Measurements from ENCODE around the gene ZNF619. TPM values are rescaled to one million over a fixed set of nuclear protein-coding genes. Genes with fewer than 3 reads are reported as not detected.
A peak's percentile ranks its signal among the peaks of the same experiment; 100 is the strongest.

Gene ZNF619
- total RNA-seq, 3 donors from 2014 or later (not counting 1 experiment from before 2014, with no cell fraction given) = 9.5 to 14.3 (median 10.9) TPM

GRCh38 chr3:40465111-40465407 lies 11.9 kb upstream of the ZNF619 start:
- no peaks in the 10 kb centered on the region for H3K9me3 Mint-ChIP-seq
- no peaks in the 10 kb centered on the region for H3K27me3 ChIP-seq (ENCODE audit: control insufficient read depth, insufficient read depth, low read length)
- 92% methylated on average over 4 of the region's 4 CpGs for WGBS (ENCODE audit: insufficient coverage)
- intact Hi-C loops (cut with micrococcal nuclease) = no loop called here
- H3K4me3 ChIP-seq (ENCODE audit: low read length) = no peak overlapping the region
- DNase-seq (no peak), ATAC-seq (no peak)
- H3K4me1 Mint-ChIP-seq = peaks cover 15 to 17% of the 10 kb centered on the region in 2 donors
- no peak overlapping the region for H3K4me3 Mint-ChIP-seq
- TF ChIP-seq CTCF (IDR thresholded peaks at IDR 0.05) = no peak
- peaks cover 41% of the 10 kb centered on the region for H3K36me3 ChIP-seq (ENCODE audit: control insufficient read depth, insufficient read depth, low read length)
- H3K4me1 ChIP-seq (ENCODE audit: control insufficient read depth, insufficient read depth, low read length) = peaks cover 7% of the 10 kb centered on the region
- H3K27ac Mint-ChIP-seq = peak overlapping the region; percentile 7 to 61
- no peaks in the 10 kb centered on the region for H3K9me3 ChIP-seq (ENCODE audit: control insufficient read depth, insufficient read depth, low read length)
- no peaks in the 10 kb centered on the region for H3K27me3 Mint-ChIP-seq (ENCODE audit: low read depth in 2 of 2)
- H3K27ac ChIP-seq (ENCODE audit: low read length) = no peak overlapping the region
- peaks cover 11% of the 10 kb centered on the region for H3K36me3 Mint-ChIP-seq

- ATAC-seq (no peak), DNase-seq (no peak)
- Histone ChIP-seq H3K27me3 (ENCODE audit: control insufficient read depth, insufficient read depth, low read length) (no peaks in the 10 kb centered on the region), H3K27ac (ENCODE audit: low read length) (no peak overlapping the region), H3K36me3 (ENCODE audit: control insufficient read depth, insufficient read depth, low read length) (peaks cover 37% of the 10 kb centered on the region), H3K9me3 (ENCODE audit: control insufficient read depth, insufficient read depth, low read length) (no peaks in the 10 kb centered on the region), H3K4me3 (ENCODE audit: low read length) (no peak overlapping the region), H3K4me1 (ENCODE audit: control insufficient read depth, insufficient read depth, low read length) (peaks cover 7% of the 10 kb centered on the region)
- 97% methylated on average over 2 of the region's 2 CpGs for WGBS (ENCODE audit: insufficient coverage)
- no peaks in the 10 kb centered on the region for H3K9me3 Mint-ChIP-seq
- no peak for TF ChIP-seq CTCF (IDR thresholded peaks at IDR 0.05)
- H3K4me3 Mint-ChIP-seq = no peak overlapping the region
- intact Hi-C loops (cut with micrococcal nuclease) = no loop called here
- H3K36me3 Mint-ChIP-seq = peaks cover 11% of the 10 kb centered on the region
- peaks cover 15 to 17% of the 10 kb centered on the region in 2 donors for H3K4me1 Mint-ChIP-seq
- peak overlapping the region; percentile 7 to 61 for H3K27ac Mint-ChIP-seq
- no peaks in the 10 kb centered on the region for H3K27me3 Mint-ChIP-seq (ENCODE audit: low read depth in 2 of 2)
Observed at GRCh38 chr3:40465456-40465855, 11.5 kb upstream of the ZNF619 start.

GRCh38 chr3:40468018-40468417 lies 8.9 kb upstream of the ZNF619 start:
- H3K27ac Mint-ChIP-seq = no peak overlapping the region

More at GRCh38 chr3:40468018-40468417, 8.9 kb upstream of the ZNF619 start:
- Mint-ChIP-seq H3K4me1 (peaks cover 15 to 17% of the 10 kb centered on the region in 2 donors), H3K36me3 (no peaks in the 10 kb centered on the region), H3K9me3 (no peaks in the 10 kb centered on the region), H3K4me3 (no peak overlapping the region), H3K27me3 (ENCODE audit: low read depth in 2 of 2) (no peaks in the 10 kb centered on the region)
- intact Hi-C loops (cut with micrococcal nuclease) = no loop called here
- H3K9me3 ChIP-seq (ENCODE audit: control insufficient read depth, insufficient read depth, low read length) = no peaks in the 10 kb centered on the region
- 100% methylated on average over 4 of the region's 4 CpGs for WGBS (ENCODE audit: insufficient coverage)
- no peak for DNase-seq
- peaks cover 7% of the 10 kb centered on the region for H3K4me1 ChIP-seq (ENCODE audit: control insufficient read depth, insufficient read depth, low read length)
- no peak for ATAC-seq
- TF ChIP-seq CTCF (IDR thresholded peaks at IDR 0.05) = no peak
- H3K36me3 ChIP-seq (ENCODE audit: control insufficient read depth, insufficient read depth, low read length) = peaks cover 16% of the 10 kb centered on the region
- no peaks in the 10 kb centered on the region for H3K27me3 ChIP-seq (ENCODE audit: control insufficient read depth, insufficient read depth, low read length)
- no peak overlapping the region for H3K4me3 ChIP-seq (ENCODE audit: low read length)
- H3K27ac ChIP-seq (ENCODE audit: low read length) = no peak overlapping the region

All from natural killer cell (primary cell).